Measurements from ENCODE around the gene RSAD2.

Gene RSAD2

GRCh38 chr2:6881046-6881445 is 3.5 kb downstream of the RSAD2 start:
- no peak for TF ChIP-seq CTCF (IDR thresholded peaks at IDR 0.05)
- Histone ChIP-seq H3K4me1 (peaks cover 7% of the 10 kb centered on the region), H3K9ac (no peak overlapping the region), H3K36me3 (ENCODE audit: control insufficient read depth, insufficient read depth, low read length) (no peaks in the 10 kb centered on the region), H3K27me3 (ENCODE audit: control insufficient read depth, insufficient read depth, low read length) (no peaks in the 10 kb centered on the region), H3K9me3 (ENCODE audit: control insufficient read depth, low read length) (no peaks in the 10 kb centered on the region), H2AFZ (no peak overlapping the region), H3K79me2 (no peaks in the 10 kb centered on the region), H3K4me3 (ENCODE audit: low read depth, low read length) (no peak overlapping the region), H3K4me2 (ENCODE audit: low read length) (no peak overlapping the region), H3K27ac (no peak overlapping the region)

- H3K4me2 ChIP-seq (ENCODE audit: low read length), result no peak overlapping the region
- no peak overlapping the region for H3K9ac ChIP-seq
- H2AFZ ChIP-seq, result no peak overlapping the region
- H3K4me3 ChIP-seq (ENCODE audit: low read depth, low read length), result no peak overlapping the region
- no peaks in the 10 kb centered on the region for H3K27me3 ChIP-seq (ENCODE audit: control insufficient read depth, insufficient read depth, low read length)
- H3K9me3 ChIP-seq (ENCODE audit: control insufficient read depth, low read length), result no peaks in the 10 kb centered on the region
- no peaks in the 10 kb centered on the region for H3K79me2 ChIP-seq
- H3K27ac ChIP-seq, result no peak overlapping the region
- H3K4me1 ChIP-seq, result peaks cover 7% of the 10 kb centered on the region
- H3K36me3 ChIP-seq (ENCODE audit: control insufficient read depth, insufficient read depth, low read length), result no peaks in the 10 kb centered on the region
- no peak for TF ChIP-seq CTCF (IDR thresholded peaks at IDR 0.05)
Measured at GRCh38 chr2:6881516-6881915, 3.9 kb downstream of the RSAD2 start.

GRCh38 chr2:6883448-6884122 is 6.0 kb downstream of the RSAD2 start:
- TF ChIP-seq CTCF (IDR thresholded peaks at IDR 0.05), result no peak
- H3K27ac ChIP-seq, result no peak overlapping the region

GRCh38 chr2:6885551-6885950 is 8.0 kb downstream of the RSAD2 start:
- no peaks in the 10 kb centered on the region for H3K79me2 ChIP-seq
- no peaks in the 10 kb centered on the region for H3K9me3 ChIP-seq (ENCODE audit: control insufficient read depth, low read length)
- no peaks in the 10 kb centered on the region for H3K27me3 ChIP-seq (ENCODE audit: control insufficient read depth, insufficient read depth, low read length)
- no peak overlapping the region for H3K4me2 ChIP-seq (ENCODE audit: low read length)
- no peak overlapping the region for H3K4me3 ChIP-seq (ENCODE audit: low read depth, low read length)
- no peak overlapping the region for H3K27ac ChIP-seq
- no peaks in the 10 kb centered on the region for H3K36me3 ChIP-seq (ENCODE audit: control insufficient read depth, insufficient read depth, low read length)
- H3K4me1 ChIP-seq, result peaks cover 3% of the 10 kb centered on the region
- no peak overlapping the region for H3K9ac ChIP-seq
- H2AFZ ChIP-seq, result no peak overlapping the region
- no peak for TF ChIP-seq CTCF (IDR thresholded peaks at IDR 0.05)

More at GRCh38 chr2:6883448-6884122, 6.0 kb downstream of the RSAD2 start:
- no peaks in the 10 kb centered on the region for H3K9me3 ChIP-seq (ENCODE audit: control insufficient read depth, low read length)
- H3K27me3 ChIP-seq (ENCODE audit: control insufficient read depth, insufficient read depth, low read length), result no peaks in the 10 kb centered on the region
- H3K79me2 ChIP-seq, result no peaks in the 10 kb centered on the region
- H3K9ac ChIP-seq, result no peak overlapping the region
- H3K36me3 ChIP-seq (ENCODE audit: control insufficient read depth, insufficient read depth, low read length), result no peaks in the 10 kb centered on the region
- H2AFZ ChIP-seq, result peak overlapping the region; percentile 38
- H3K4me3 ChIP-seq (ENCODE audit: low read depth, low read length), result no peak overlapping the region
- peaks cover 3% of the 10 kb centered on the region for H3K4me1 ChIP-seq
- peak overlapping the region; percentile 10 for H3K4me2 ChIP-seq (ENCODE audit: low read length)

- H3K27ac ChIP-seq, result no peak overlapping the region
- no peaks in the 10 kb centered on the region for H3K36me3 ChIP-seq (ENCODE audit: control insufficient read depth, insufficient read depth, low read length)
- peaks cover 3% of the 10 kb centered on the region for H3K4me1 ChIP-seq
- no peaks in the 10 kb centered on the region for H3K27me3 ChIP-seq (ENCODE audit: control insufficient read depth, insufficient read depth, low read length)
- no peaks in the 10 kb centered on the region for H3K79me2 ChIP-seq
- no peak overlapping the region for H3K4me2 ChIP-seq (ENCODE audit: low read length)
- H2AFZ ChIP-seq, result no peak overlapping the region
- no peak overlapping the region for H3K4me3 ChIP-seq (ENCODE audit: low read depth, low read length)
- H3K9me3 ChIP-seq (ENCODE audit: control insufficient read depth, low read length), result no peaks in the 10 kb centered on the region
- H3K9ac ChIP-seq, result no peak overlapping the region
- TF ChIP-seq CTCF (IDR thresholded peaks at IDR 0.05), result no peak
Measured at GRCh38 chr2:6885968-6886367, 8.4 kb downstream of the RSAD2 start.

Data from parathyroid adenoma (tissue), 2 donors.